Gastrocnemius medialis (tissue), 4 donors: ENCODE measurements around the gene DPM1. TPM values are rescaled to one million over a fixed set of nuclear protein-coding genes. Genes with fewer than 3 reads are reported as not detected.

Source experiments
- ATAC-seq, 2 donors: fragments of 150-250 bp; one replicate each; pipeline ENCODE4 v1.9.1; 2016
- DNase-seq, 2 donors: peaks; one replicate each; pipeline ENCODE4 v3.0.0-alpha.2; 2019
- H3K27ac ChIP-seq, 4 donors: fragments of 200-600 bp; sonication (generic); 1 replicate in 1 of 4; 2 replicates in 3 of 4; pipeline ENCODE4 v1.5.1; 2016 to 2018; ENCODE audit warnings: mild to moderate bottlenecking in 2 of 4, moderate library complexity in 1 of 4
- H3K27me3 ChIP-seq, 3 donors: fragments of 200-600 bp; sonication (generic) in 2 of 3; 1 replicate in 1 of 3; 2 replicates in 2 of 3; pipeline versions ENCODE4 v1.5.1 to v1.6.0; 2016 to 2019; ENCODE audit warnings: mild to moderate bottlenecking in 1 of 3, moderate library complexity in 1 of 3
- H3K36me3 ChIP-seq, 2 donors: fragments of 200-600 bp; sonication (generic) in 1 of 2; one replicate each; pipeline ENCODE4 v1.5.1; 2017 to 2018
- H3K4me1 ChIP-seq, 2 donors: fragments of 200-600 bp; sonication (generic) in 1 of 2; one replicate each; pipeline ENCODE4 v1.5.1; 2016 to 2017; ENCODE audit warnings: mild to moderate bottlenecking in 2 of 2
- H3K4me3 ChIP-seq, 4 donors: fragments of 200-600 bp; sonication (generic) in 3 of 4; 1 replicate in 1 of 4; 2 replicates in 3 of 4; pipeline ENCODE4 v1.5.1; 2016 to 2019; ENCODE audit warnings: mild to moderate bottlenecking in 2 of 4
- H3K9me3 ChIP-seq, 3 donors: fragments of 200-600 bp; sonication (generic) in 2 of 3; 1 replicate in 1 of 3; 2 replicates in 2 of 3; pipeline ENCODE4 v1.5.1; 2016 to 2019
- CTCF ChIP-seq, 5 experiments: fragments of 450-650 bp in 3 of 5; fragments of 200-600 bp in 2 of 5; sonication (generic) in 2 of 5; IDR thresholded peaks in 4 of 5; conservative IDR thresholded peaks in 1 of 5; 1 replicate in 4 of 5; 2 replicates in 1 of 5; pipeline ENCODE4 v1.5.1; 2016 to 2019; ENCODE audit warnings: antibody characterized with exemption in 5 of 5, mild to moderate bottlenecking in 3 of 5, moderate library complexity in 3 of 5
- POLR2A ChIP-seq, 2 donors: fragments of 450-650 bp; IDR thresholded peaks; one replicate each; pipeline ENCODE4 v1.6.1; 2017; ENCODE audit warnings: antibody characterized with exemption in 2 of 2, mild to moderate bottlenecking in 2 of 2, moderate library complexity in 2 of 2
- in situ Hi-C, 4 donors: fragments of 200-750 bp; cut with MboI; loops; one replicate each; pipeline versions ENCODE4 v1.15.0 to v1.8.0; 2017; ENCODE audit warnings: low sequenced_read_pairs in 4 of 4
- intact Hi-C: fragments of 100-400 bp; cut with DNase I; formaldehyde crosslinking; loops from one replicate; pipeline ENCODE4 v1.15.1; 2023; ENCODE audit warnings: low total_unique reads
- total RNA-seq, 4 donors: library from RNA; depleted of rRNA; stranded (reverse); fragments of >200 nt; gene quantifications; one replicate each; pipeline versions ENCODE4 v1.1.0 to v1.2.3, GENCODE V29; 2016

DPM1 gene
- total RNA-seq, 4 donors from 2014 or later: 55.5 to 120 (median 73.7) TPM

GRCh38 chr20:50977066-50978021, 19.0 kb upstream of the DPM1 start:
- intact Hi-C loops: no loop called here
- in situ Hi-C loops: loop anchor here in 2 of 4 donors (25.0 kb wide), 2 partner anchors 635 to 660 kb away; no protein-coding TSS in a partner anchor
- H3K9me3 ChIP-seq: no peaks in the 10 kb centered on the region
- H3K27ac ChIP-seq: no peak overlapping the region
- ATAC-seq: no peak
- H3K4me1 ChIP-seq: no peaks in the 10 kb centered on the region
- H3K36me3 ChIP-seq: no peaks in the 10 kb centered on the region
- TF ChIP-seq CTCF (IDR thresholded peaks at IDR 0.05 in 4 of 5, conservative IDR thresholded peaks at IDR 0.05 in 1 of 5) (no peak), POLR2A (IDR thresholded peaks at IDR 0.05) (no peak)
- DNase-seq: no peak
- H3K4me3 ChIP-seq: no peak overlapping the region
- peaks cover 11 to 19% (median 13%) of the 10 kb centered on the region in 3 donors for H3K27me3 ChIP-seq

- ATAC-seq (no peak), DNase-seq (no peak)
- no peak overlapping the region for H3K27ac ChIP-seq
- H3K27me3 ChIP-seq: peaks cover under 1 to 11% (median 7%) of the 10 kb centered on the region in 3 donors
- no peaks in the 10 kb centered on the region for H3K4me1 ChIP-seq
- TF ChIP-seq POLR2A (IDR thresholded peaks at IDR 0.05) (no peak), CTCF (IDR thresholded peaks at IDR 0.05 in 4 of 5, conservative IDR thresholded peaks at IDR 0.05 in 1 of 5) (no peak)
- in situ Hi-C loops (loop anchor here in 2 of 4 donors (25.0 kb wide), 2 partner anchors 636 to 661 kb away; no protein-coding TSS in a partner anchor), intact Hi-C loops (no loop called here)
- H3K36me3 ChIP-seq: no peaks in the 10 kb centered on the region
- H3K9me3 ChIP-seq: no peaks in the 10 kb centered on the region
- no peak overlapping the region for H3K4me3 ChIP-seq
Observed at GRCh38 chr20:50975701-50976330, 17.5 kb upstream of the DPM1 start.

- no peak for ATAC-seq
- Histone ChIP-seq H3K27me3 (no peaks in the 10 kb centered on the region), H3K4me1 (no peaks in the 10 kb centered on the region), H3K36me3 (no peaks in the 10 kb centered on the region), H3K4me3 (no peak overlapping the region), H3K9me3 (no peaks in the 10 kb centered on the region), H3K27ac (no peak overlapping the region)
- TF ChIP-seq CTCF (IDR thresholded peaks at IDR 0.05 in 4 of 5, conservative IDR thresholded peaks at IDR 0.05 in 1 of 5): no peak
- no peak for TF ChIP-seq POLR2A (IDR thresholded peaks at IDR 0.05)
- in situ Hi-C loops (no loop called here), intact Hi-C loops (no loop called here)
- DNase-seq: no peak
Observed at GRCh38 chr20:50969912-50970311, 11.6 kb upstream of the DPM1 start.

- Histone ChIP-seq H3K27me3 (no peaks in the 10 kb centered on the region), H3K36me3 (no peaks in the 10 kb centered on the region), H3K4me1 (no peaks in the 10 kb centered on the region), H3K9me3 (no peaks in the 10 kb centered on the region), H3K4me3 (no peak overlapping the region), H3K27ac (no peak overlapping the region)
- in situ Hi-C loops (no loop called here), intact Hi-C loops (no loop called here)
- no peak for ATAC-seq
- no peak for DNase-seq
- TF ChIP-seq CTCF (IDR thresholded peaks at IDR 0.05 in 4 of 5, conservative IDR thresholded peaks at IDR 0.05 in 1 of 5): no peak
Observed at GRCh38 chr20:50969435-50969834, 11.1 kb upstream of the DPM1 start.
